ENCODE measurements around the gene DDRGK1.

- TF ChIP-seq, protein P1, sequence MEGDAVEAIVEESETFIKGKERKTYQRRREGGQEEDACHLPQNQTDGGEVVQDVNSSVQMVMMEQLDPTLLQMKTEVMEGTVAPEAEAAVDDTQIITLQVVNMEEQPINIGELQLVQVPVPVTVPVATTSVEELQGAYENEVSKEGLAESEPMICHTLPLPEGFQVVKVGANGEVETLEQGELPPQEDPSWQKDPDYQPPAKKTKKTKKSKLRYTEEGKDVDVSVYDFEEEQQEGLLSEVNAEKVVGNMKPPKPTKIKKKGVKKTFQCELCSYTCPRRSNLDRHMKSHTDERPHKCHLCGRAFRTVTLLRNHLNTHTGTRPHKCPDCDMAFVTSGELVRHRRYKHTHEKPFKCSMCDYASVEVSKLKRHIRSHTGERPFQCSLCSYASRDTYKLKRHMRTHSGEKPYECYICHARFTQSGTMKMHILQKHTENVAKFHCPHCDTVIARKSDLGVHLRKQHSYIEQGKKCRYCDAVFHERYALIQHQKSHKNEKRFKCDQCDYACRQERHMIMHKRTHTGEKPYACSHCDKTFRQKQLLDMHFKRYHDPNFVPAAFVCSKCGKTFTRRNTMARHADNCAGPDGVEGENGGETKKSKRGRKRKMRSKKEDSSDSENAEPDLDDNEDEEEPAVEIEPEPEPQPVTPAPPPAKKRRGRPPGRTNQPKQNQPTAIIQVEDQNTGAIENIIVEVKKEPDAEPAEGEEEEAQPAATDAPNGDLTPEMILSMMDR (IDR thresholded peaks at IDR 0.05): no peak
- TF ChIP-seq POLR2A (IDR thresholded peaks at IDR 0.05) (no peak), POLR2AphosphoS5 (IDR thresholded peaks at IDR 0.05; ENCODE audit: insufficient read depth in 1 of 2, low read depth in 1 of 2) (no peak)
These were observed 10.5 kb downstream of the DDRGK1 start for GRCh38 chr20:3193806-3194616.

Data from vagina (tissue), 2 donors.